HG03521 (cell line): ENCODE measurements around the gene SEMA5A.

Experiments
- ATAC-seq: cut with Tn5 transposase; IDR thresholded peaks from one replicate; pipeline ENCODE4 v1.9.1; 2021; ENCODE audit warnings: mild to moderate bottlenecking, moderate library complexity; ENCODE audit not compliant: unreplicated experiment

SEMA5A gene

DNA sequence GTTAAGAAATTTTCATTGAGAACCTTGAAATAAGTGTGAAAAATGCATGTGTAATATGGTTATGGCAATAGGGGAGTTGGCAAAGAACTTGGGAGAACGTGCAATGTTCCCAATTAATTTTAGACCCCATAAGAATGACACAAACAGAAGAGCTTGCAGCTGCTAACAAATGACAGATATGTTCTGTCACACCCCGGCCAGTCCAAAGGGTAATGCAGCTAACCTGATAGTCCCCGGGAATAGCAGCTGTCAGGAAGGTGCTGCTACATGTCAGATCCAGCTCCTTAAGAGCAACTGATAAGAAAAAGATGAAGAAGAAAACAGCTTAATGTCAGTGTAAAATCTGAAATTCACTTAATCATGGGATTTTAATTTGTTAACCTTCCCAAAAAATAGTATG is 30.4 kb downstream of the SEMA5A start:
- ATAC-seq, result no peak

- no peak for ATAC-seq
These were observed 30.9 kb downstream of the SEMA5A start for GRCh38 chr5:9514968-9515367.

GRCh38 chr5:9513827-9514226 is 32.0 kb downstream of the SEMA5A start:
- no peak for ATAC-seq

DNA sequence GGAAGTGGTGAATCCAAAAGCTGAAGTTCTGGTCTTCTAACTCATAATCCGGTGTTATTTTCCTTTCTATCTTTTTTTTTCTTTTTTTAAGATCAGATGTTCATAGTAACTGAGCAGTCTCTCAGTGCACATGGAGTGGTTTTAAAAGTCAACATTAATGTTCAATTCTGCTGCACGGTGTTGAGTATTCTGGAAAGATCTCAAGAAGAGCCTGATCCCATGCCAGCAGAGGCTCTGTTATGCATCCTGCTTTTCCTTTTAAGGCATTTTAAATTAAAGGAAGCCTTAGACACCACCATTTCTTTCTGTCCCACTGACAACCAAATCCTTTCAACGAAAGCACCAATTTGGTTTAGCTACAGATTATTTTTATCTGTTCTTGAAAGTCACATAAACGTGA is 33.4 kb downstream of the SEMA5A start:
- ATAC-seq, result no peak

DNA sequence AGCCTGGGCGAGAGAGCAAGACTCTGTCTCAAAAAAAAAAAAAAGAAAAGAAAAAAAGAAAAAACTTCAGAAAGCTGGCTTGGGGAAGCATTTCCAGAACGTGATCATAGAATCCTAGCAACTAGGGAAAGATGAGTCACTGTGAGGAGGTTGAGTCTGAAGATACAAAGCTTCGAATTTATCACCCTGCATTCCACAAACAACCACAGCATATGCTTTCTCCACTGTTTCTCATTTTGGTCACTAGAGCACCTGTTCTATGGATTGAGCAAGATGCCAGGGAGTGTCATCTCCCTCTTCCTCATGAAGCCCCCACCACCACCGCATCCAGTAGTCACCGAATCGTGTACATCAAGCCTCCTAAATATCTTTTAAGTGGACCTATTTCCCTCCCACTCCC is 37.9 kb downstream of the SEMA5A start:
- no peak for ATAC-seq

- no peak for ATAC-seq
These were observed 40.6 kb downstream of the SEMA5A start for GRCh38 chr5:9505225-9505624.

- no peak for ATAC-seq
These were observed 43.0 kb downstream of the SEMA5A start for GRCh38 chr5:9502864-9503263.

DNA sequence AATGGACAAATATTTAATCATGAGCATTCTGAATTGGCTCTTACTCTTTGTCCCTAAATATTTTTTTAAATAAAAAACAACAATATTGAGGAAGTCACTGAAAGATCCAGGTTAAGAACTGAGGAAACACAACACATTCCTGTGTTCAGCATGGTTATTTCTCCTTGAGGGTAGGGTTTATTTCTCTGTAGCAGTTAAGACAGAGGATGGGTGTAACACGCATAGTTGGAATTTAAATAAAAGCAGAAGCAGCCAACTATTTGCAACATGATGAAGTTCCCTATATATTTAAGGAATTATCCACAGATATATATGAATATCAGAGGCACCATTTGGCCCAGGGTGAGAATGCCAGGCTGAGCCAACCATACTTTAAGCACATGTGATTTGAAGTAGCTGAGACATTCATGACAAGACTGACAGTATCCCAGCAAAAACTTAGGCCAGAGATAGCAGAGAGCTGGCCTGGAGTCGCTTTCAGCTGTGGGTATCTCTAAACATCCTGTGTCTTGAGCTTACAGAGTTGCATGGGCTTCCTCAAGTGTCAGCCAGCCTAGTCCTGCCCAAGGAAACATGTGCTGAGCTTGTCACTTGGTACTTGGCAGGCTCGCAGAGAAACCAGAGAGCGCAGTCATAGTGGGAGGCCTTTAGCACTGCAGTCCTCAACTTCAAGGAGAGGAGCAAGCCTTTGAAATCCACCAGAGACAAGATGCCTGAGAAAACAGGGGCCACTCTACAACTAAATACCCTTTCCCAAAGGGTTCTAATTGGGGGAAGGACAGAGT is 43.6 kb downstream of the SEMA5A start:
- ATAC-seq, result no peak

DNA sequence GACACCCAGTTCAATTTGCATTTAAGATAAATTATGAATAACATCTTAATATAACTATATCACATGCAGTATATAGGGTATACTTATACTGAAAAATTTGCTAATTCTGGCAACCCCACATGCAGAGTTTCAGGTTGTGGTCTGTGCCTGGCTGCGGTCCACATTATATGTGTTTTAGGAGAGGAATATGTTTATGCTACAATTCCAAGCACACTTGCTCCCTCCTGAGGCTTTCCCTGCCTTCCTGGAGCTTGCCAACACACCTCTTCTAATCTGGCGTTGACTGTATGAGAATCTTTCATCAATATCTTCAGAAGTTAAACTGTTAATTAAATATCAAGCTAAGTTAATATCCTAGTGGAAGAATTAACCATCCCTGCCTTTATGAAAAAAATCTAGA is 45.2 kb downstream of the SEMA5A start:
- ATAC-seq, result no peak

DNA sequence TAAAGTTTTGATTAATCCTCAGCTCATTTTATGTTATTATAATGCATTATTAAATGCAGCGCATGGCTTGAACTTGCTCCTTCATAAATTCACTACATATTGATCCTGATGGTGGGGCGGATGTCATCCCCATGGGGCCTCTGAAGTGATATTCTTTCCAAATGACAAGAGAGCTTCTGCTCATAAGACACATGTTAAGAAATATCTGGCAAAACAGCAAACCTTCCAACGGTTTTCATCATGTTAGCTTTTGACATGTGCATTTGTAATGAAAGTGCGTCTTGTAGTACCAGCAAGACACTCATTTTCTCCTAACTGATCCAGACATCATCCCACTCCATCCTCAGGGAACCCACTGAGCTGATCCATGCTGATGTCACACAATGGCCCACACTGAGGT is 45.7 kb downstream of the SEMA5A start:
- no peak for ATAC-seq

- ATAC-seq, result peak; percentile 64
These were observed 46.4 kb downstream of the SEMA5A start for GRCh38 chr5:9499498-9499876.

DNA sequence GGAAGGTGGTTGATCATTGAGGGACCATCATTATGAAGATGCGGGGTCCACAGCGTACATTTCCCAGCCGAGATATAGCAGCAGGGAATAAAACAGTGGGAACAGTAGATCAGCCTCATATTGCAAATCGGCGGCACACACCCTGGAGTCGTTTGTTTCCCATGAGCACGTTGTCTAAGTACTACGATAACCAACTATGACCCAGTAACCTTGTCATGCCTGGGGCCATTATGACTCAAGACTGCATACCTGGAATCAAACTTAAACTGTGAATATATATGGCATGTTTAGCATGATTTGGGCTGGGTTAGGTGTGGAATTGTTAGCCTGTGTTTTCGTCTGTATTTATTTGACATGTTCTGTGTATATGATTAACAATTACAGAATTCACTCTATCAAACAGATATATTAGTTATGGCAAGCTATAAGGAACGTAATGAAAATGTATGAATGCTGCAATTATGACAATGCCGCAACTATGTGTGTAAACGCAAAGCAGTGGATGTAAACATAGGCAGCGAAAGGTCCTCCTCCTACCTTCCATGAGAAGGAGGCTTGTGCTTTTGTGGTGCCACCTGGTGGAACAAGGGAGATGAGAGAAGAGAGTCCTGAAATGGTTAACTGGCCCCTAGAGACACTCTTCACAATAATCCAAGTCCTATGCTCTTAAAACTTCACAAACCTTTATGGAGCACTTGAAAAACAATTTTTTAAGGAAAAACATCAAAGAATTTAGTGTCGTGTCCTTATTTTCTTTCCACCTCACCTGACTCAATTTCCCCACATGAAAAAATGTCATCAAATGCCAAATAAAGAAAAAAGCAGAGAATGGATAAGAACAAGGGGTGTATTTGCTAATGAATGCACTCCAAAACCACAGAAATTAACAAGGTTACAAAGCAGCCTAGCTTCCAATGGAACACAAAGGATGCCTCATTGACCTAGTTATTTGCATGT is 47.1 kb downstream of the SEMA5A start:
- ATAC-seq, result peak; percentile 49

DNA sequence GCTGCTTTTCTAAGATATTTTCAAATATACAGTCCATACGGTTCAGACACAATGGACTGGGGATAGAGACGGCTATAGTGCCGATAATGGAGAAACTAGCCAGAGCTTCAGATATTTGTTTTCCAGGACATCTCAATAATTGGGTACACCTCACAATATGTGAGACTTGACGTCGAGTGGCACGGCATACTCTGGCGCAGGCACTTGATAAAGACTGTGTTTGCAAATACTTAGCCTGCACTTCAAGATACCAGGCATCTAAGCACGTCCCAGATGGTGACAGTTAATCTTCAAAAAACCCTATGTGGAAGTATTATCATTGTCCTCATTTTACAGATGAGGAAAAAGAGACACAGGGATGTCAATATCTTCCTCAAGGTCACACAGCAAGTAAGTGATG is 48.5 kb downstream of the SEMA5A start:
- ATAC-seq, result no peak

- no peak for ATAC-seq
These were observed 49.1 kb downstream of the SEMA5A start for GRCh38 chr5:9496801-9497200.

GRCh38 chr5:9495121-9495520 is 50.8 kb downstream of the SEMA5A start:
- no peak for ATAC-seq

- ATAC-seq, result no peak
These were observed 51.6 kb downstream of the SEMA5A start for GRCh38 chr5:9494301-9494700.

GRCh38 chr5:9490494-9491097 is 55.3 kb downstream of the SEMA5A start:
- no peak for ATAC-seq

DNA sequence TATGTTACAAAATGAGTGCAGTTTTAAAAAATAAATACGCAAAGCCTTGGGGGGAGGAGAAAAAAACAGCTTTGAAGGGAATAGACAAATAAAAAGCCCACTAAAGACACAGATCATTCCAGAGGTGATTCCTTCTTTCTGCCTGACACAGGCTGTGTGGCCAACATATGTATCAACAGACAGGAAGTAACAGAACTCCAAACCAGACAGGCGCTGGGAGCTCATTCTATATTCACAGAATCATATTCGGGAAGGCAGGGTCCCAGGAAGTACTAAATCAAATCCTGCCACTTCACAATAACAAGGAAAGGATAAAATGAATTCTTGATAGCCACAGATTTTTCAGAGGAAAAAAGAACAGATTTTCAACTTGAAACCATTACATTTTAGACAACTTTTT is 62.1 kb downstream of the SEMA5A start:
- ATAC-seq, result no peak

GRCh38 chr5:9483243-9483642 is 62.6 kb downstream of the SEMA5A start:
- ATAC-seq, result no peak

- ATAC-seq, result no peak
These were observed 63.5 kb downstream of the SEMA5A start for GRCh38 chr5:9482381-9482780.

- ATAC-seq, result no peak
These were observed 65.4 kb downstream of the SEMA5A start for GRCh38 chr5:9480499-9480898.

- ATAC-seq, result no peak
These were observed 65.9 kb downstream of the SEMA5A start for GRCh38 chr5:9479990-9480389.
